Raji (cell line): ENCODE results near the gene CCDC78.

ENCODE experiments used
- POLR2A ChIP-seq: IDR thresholded peaks from 2 replicates; pipeline ENCODE4 v1.6.1; 2011; ENCODE audit warnings: low read depth, low read length, control low read depth; ENCODE audit not compliant: insufficient read depth

The CCDC78 gene

DNA sequence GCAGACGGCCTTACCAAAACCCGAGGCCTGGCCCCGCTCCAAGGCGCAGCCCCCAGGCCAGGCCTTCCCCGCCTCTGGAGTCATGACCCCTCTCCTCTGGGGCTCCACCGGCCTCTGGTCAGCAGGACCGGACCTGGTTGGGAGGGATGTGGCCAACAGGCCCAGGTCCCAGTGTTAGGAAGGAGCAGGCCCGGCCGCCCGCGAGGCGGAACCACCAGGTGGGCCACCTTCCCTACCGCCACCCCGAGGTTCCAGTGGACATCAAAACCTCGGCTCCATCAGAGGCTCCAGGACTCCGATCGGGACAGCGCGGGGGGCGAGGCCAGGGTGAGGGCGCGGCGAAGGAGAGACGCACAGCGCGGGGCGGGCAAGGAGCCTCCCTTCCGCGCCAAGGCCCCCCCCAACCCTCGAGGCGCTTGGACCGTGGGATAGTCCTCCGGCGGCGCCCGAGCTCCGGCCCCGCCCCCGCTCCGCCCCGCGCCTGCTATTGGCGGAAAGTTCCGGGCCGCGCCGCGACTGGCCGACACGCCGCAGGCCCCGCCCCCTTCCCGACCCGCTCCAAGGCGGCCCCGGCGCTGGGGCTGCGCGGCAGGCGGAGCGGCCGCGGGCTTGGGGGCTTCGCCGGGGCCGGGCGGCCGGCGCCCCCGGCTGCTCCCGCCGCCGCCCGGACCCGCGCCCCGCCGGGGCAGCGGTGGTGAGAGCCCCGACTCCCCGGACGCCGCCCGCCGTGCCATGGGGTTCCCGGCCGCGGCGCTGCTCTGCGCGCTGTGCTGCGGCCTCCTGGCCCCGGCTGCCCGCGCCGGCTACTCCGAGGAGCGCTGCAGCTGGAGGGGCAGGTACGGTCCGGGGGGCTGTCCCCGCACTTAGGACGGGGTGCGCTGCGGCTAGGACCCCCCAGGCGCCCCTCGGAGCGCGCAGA is 11.4 kb downstream of the CCDC78 start, which contains the start of gene METRN:
Gene METRN (plus strand): TSS at position 561 of the 919 bp plus-strand sequence. CDS start 172 bp downstream, at position 733.
- no peak; the same call in 1 of the 2 replicates for TF ChIP-seq POLR2A

DNA sequence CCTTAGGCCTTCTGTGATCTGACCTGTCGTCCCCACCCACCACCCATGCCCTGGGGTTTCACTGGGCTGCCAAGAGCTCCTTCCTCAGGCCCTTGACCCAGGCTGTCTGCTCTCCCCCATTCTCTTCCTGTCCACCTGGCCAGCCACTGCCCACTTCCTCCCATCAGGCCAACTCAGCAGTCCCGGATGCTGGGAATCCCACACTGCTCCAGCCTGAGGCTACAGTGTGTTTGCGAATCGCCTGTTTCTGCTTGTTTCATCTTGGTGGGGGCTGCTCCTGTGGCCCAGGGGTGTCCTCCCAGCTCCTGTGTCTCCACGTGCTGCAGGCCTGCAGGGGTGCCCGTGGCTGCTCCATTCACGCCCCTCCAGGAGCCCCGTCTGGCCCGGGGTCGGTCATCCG is 12.2 kb downstream of the CCDC78 start:
- no peak; the same call in 1 of the 2 replicates for TF ChIP-seq POLR2A

DNA sequence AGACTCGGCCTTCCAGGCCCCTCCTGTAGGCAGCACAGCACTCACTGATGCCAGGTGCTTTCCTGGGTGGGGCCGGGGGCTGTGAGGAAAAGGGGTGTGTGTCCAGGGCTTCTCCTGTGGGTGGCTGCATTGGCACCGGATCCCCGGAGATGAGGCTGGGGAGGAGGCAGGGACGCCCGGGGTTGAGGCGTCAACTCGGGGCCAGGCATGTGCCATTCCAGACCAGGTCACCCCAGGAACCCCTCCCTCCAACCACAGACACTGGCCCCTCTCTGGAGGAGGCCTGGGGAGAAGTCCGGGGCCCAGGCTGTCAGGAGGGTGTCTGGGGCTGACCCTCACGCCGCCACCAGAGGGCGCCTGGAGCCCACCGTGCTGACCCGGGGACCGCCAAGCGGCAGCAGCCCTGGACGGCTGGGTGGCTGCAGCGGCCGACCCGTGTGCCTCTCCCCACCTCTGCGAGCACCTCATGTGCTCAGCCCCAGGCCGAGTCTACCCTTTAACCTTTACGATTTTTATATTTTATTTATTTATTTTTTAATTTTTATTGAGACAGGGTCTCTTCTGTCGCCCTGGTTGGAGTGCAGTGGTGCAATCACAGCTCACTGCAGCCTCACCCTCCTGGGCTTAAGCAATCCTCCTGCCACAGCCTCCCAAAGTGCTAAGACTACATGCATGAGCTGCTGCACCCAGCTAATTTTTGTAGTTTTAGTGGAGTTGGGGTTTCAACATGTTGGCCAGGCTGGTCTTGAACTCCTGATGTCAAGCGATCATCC is 14.5 kb downstream of the CCDC78 start:
- no peak; the same call in 1 of the 2 replicates for TF ChIP-seq POLR2A

DNA sequence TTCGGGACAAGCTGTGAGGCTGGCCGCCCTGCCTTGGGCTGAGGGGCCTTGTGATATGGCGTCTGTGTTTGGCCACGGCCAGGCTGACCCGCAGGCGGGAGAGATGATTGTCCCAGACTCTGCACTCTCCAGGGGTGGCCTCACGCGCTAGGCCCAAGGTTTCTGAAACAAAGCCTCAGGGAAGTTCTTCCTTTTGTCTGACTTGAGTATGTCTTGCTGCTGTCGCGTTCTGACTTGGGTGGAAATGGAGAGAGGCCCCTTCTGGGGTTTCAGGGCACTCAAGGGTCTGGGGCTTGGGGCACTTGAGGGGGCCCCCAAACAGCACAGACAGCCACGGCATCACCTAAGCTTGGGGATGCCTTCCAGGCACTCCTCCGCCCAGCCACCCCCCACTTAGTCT is 15.2 kb downstream of the CCDC78 start:
- no peak for TF ChIP-seq POLR2A

DNA sequence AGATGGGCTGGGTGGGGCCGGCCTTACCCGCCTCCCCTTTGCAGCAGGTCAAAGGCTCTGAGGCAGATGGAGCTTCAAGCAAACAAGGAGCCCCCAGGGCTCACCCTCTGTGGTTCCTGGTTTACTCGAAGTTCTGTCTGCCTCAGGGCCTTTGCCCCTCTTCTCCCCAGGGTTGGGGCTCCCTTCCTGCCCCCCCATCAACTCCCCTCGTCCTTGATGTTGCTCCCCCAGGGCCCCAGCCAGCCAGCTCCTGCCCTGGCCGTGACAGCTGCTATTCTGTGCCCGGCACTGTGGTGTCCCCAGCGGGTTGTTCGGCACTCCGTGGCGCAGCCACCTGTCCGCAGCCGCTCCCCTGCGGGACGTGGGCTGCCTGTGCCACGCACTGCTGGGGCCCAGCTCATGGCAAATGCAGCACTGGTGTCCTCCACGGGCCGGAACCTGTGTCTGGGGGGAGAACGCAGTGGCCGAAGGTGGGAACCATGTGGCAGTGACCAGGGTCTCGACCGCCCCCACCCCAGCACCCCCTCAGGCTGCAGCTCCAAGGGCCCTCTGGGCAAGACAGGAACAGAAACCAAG is 15.7 kb downstream of the CCDC78 start:
- TF ChIP-seq POLR2A = no peak

DNA sequence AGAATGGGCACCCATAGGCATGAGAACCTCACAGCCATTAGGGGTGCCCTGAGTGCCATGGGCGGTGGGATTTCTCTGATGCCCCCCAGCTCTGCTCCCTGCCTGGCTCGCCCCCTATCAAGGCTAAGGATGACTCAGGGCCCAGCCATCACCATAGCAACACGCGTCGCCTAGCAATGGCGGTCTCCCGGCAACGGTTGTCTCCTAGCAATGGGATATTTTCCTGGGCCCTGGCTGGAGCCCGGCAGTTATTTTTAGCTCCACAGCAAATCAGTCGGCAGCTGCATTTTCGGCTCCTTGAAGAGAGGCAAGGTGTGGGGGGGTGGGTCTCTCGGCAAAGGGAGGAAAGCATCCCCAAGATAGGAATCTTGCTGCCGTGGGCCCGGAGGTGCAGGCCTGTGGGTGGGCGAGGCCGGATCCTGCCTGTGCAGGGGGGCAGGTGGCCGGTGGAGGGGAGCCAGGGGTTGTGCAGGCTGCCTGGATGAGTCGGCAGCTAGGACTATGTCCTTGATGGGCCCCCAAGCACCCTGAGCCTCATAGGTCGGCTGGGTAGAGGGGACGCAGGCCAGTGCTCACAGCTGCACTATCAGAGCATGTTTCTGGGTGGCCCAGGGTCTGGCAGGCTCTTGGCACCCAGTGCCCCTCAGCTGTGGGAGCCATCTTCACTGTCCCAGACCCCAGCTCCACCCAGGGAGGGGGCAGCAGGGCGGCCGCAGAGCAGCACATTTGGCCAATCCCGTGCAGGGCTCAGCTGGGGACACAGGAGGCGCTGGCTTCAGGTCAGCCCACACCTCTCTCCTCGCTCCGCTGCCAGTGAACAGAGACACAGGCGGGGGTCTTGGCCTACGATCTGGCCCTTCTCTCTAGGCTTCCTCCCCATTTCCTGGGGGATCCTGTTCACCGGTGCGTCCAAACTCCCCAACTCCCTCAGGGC is 16.4 kb downstream of the CCDC78 start:
- TF ChIP-seq POLR2A = no peak

DNA sequence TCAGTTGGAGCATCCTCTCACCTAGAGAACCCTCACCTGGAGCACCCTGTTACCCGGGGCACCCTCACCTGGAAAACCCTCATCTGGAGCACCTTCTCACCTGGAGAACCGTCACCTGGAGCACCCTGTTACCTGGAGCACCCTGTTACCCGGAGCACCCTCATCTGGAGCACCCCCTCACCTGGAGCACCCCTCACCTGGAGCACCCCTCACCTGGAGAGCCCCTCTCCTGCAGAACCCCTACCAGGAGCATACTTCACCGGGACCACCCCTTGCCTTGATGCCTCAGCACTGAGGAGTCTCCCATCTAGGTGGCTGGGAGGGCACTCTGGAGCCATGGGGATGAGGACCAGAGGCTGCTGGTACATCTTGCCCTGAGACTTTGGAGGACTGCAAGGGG is 17.3 kb downstream of the CCDC78 start:
- TF ChIP-seq POLR2A = no peak

DNA sequence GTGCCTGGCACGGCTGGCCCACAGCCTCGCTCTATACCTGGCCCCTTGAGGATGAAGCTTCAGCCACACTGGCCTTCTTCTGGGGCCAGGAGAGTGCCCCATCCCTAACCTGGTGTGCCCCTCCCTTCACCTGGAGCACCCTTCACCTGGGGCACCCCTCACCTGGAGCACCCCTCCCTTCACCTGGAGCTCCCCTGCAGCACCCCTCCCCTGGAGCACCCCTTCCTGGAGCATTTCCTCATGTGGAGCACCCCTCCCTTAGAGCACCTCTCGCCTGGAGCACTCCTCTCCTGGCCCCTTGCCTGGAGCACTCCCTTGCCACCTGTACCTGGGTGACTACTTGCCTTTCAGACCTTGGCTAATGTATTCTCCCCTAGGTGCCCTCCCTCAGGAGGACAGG is 18.2 kb downstream of the CCDC78 start:
- no peak for TF ChIP-seq POLR2A

DNA sequence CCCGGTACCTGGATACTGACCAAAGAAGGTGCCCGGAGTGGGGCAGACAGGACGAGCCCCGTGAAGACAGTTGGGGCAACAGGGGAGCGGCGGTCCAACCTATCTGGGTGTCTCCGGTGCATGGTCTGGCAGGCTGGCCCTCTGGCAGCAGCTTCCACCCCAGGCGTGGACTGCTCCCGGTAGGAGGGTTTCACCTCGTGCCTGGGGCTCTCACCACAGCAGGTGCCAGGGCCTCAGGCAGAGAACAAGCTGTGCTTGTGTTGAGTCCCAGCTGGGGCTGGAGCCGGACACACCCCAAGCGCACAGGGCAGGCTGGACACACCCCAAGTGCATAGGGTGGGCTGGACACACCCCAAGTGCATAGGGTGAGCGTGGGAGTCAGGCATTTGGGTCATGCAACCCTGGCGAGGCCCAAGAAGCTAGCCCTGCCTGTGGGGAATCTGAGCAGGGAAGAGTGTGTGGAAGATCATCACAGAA is 19.1 kb downstream of the CCDC78 start:
- TF ChIP-seq POLR2A = no peak

DNA sequence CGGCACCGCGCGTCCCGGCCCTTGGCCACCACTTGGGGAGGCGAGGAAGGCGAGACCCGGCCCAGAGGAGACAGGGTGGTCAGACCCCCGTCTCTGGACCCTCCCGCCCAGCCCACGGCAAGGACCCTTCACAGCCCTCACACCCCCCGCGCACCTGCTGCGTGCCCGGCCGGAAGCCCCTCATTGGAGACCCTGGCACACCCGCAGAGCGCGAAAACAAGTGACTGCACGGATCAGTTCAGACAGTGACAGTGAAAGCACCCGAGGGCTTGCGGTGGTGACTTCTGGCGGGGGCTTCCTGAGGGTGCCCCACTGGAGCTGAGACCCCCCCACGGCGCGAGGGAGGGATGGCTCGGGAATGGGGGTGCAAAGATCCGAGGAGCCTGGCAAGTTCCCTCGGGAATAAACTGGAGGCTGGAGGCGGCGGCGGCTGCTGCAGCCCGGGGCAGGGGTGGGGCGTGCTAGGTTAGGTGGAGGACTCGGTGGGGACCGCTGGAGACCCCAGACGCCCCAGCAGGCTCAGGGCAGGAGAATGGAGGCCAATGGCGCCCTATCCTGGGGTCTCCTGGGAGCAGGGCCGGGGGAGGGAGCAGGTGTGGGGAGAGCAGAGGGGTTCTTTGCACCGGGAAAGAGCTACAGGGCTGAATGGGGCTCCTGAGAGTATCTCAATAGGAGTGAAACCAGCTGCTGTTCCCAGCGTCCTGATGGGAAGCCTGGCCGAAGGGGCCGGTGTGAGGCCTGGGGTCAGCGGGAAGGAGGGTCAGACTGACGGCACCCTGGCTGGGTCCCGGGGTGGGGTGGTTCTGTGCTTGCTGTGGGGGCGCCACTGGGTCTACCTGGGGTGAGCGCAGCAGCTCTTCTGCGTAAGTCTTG is 19.8 kb downstream of the CCDC78 start:
- no peak for TF ChIP-seq POLR2A

DNA sequence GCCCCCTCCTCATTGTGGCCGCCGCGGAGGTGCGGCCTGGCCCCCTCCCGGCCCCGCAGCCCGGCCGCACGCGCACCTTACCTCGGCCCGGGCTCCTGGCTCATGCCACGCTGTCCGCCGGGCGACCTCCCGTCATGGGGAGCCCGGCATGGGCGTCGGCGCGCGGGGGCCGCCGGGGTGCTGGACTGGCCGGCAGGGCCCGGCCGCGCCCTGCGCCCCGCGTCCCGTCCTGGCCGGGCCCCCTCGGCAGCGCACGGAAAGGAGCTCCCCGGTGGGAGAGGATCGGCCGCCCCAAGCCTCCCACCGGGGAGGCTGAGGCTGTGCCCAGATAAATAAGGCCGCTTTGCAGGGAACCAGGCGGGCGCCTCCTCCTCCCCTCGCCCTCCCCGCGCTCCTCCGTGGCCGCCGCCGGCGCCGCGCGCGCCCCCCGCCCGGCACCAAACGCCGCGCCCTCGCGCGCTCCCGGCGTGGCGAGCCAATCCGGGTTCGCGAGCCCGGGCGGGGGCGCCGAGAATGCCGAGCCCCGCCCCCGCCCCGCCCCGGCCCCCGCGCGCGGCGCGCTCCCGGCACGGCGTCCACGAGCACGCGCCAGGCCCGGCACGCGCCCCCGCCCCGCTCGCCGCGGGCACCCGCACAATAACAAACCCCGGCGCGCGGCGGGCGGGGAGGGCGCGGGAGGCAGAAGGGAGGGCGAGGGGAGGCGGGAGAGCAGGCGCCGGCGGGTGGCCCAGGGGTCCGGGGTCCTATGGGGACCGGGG is 20.6 kb downstream of the CCDC78 start, which contains the start of gene FBXL16:
Gene FBXL16 (minus strand): TSS at position 371 of the 758 bp plus-strand sequence. CDS start 8,396 bp downstream, outside the sequence.
- TF ChIP-seq POLR2A = no peak

DNA sequence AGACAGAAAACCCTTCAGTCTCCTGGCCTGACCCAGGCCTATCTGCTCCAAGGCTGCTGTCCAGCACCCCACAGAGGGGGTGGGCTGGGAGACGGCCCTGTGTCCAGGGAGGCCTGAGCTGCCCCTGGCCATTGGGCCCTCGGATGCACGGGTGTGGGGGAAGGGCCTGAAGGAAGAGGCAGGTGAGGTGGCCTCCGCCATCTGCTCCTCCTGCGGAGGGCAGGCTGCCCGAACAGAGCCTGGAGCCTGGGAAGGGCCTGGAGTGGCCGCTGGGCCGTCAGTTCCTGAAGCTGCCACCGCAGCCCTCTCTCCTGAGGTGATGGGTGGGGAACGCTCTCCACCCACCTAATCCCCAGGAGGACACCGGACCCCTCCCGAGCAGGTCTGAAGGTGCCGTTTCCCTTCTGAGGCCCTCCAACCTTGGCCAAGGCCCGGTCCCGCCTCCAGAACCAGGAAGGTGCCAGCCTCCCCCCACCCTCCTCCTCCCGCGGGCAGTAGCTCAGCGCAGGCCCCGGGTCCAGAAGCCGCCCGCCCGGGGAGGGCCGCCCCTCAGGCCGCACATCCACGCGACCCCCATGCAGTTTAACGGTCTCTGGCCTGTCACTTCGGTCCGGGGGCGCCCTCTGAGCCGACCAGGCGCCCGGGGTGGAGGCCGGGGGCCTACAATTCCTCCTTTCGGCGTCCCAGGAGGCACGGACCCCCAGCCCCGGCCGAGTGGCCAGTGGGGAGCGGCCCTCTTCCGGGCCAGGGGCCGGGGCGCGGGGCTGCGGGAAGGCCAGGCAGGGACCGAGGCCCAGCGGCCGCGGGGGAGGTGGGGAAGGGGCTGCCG is 21.5 kb downstream of the CCDC78 start:
- TF ChIP-seq POLR2A = no peak
